Putamen (tissue), 1 donor: ENCODE results near the gene AXL.
"Not testable (repeated sequence)": the region's sequence is repeated elsewhere in the genome, so short reads cannot be mapped to it uniquely, and the experiment has no call there.

Experiments used
- DNase-seq: peaks from one replicate; pipeline ENCODE4 v3.0.0-alpha.2; 2016; ENCODE audit warnings: low spot score

Gene AXL

DNA sequence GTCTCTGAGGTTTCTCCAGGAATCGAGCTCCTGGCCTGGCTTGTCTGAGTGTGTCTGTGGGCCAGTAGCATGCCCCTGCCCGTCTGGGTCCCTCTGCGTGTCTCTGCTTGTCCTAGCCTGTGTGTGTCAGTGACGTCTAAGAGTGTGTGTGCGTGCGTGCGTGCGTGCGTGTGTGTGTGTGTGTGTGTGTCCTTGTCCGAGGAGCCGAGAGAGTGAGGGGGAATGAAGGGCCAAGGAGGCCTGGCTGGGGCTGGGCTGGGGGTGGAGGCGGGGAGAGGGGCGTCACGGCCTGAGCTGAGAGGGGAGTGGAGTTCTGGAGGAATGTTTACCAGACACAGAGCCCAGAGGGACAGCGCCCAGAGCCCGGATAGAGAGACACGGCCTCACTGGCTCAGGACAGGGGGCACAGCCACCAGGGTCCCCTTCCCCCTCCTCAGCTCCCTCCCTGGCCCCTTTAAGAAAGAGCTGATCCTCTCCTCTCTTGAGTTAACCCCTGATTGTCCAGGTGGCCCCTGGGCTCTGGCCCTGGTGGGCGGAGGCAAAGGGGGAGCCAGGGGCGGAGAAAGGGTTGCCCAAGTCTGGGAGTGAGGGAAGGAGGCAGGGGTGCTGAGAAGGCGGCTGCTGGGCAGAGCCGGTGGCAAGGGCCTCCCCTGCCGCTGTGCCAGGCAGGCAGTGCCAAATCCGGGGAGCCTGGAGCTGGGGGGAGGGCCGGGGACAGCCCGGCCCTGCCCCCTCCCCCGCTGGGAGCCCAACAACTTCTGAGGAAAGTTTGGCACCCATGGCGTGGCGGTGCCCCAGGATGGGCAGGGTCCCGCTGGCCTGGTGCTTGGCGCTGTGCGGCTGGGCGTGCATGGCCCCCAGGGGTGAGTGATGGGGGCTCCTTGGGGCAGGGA lies at the start of gene AXL:
Gene AXL, plus strand, starts transcription at position 609 of the 893 bp plus-strand sequence. Its CDS starts 170 bp downstream, at position 779.
- DNase-seq: peak; percentile 67

- DNase-seq: no peak
These were observed 46.5 kb upstream of the AXL start for GRCh38 chr19:41172297-41173164.

DNA sequence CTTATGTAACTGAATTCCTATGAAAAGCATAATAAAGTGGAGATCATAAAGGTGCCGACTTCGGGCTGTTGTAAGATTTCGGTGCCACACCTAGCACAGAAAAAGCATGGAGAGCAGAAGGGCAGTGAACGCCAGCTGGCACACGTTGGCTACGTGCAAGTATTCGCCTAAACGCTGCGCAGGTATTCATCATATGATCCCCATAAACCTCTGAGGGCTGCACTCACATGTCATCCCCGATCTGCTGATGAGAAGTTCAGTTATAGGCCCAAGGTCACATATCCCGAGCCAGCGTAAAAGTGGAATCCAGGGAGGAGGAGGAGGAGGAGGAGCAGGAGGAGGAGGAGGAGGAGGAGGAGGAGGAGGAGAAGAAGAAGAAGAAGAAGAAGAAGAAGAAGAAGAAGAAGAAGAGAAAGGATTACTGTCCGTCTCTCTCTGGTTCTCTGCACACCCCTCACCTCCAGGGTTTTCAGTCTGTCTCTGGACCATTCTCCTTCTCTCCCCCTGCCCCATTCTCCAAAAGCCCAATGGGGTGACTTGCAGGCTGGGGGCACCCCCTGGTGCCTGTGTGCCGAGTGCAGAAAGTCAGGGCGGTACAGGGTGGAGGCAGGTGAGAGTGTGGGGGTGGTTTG lies 44.6 kb upstream of the AXL start:
- no peak for DNase-seq

GRCh38 chr19:41175801-41176777 lies 42.9 kb upstream of the AXL start:
- DNase-seq: peak; percentile 27

GRCh38 chr19:41180173-41180572 lies 38.9 kb upstream of the AXL start:
- DNase-seq: not testable (repeated sequence)

GRCh38 chr19:41186971-41187883 lies 31.8 kb upstream of the AXL start:
- DNase-seq: no peak

DNA sequence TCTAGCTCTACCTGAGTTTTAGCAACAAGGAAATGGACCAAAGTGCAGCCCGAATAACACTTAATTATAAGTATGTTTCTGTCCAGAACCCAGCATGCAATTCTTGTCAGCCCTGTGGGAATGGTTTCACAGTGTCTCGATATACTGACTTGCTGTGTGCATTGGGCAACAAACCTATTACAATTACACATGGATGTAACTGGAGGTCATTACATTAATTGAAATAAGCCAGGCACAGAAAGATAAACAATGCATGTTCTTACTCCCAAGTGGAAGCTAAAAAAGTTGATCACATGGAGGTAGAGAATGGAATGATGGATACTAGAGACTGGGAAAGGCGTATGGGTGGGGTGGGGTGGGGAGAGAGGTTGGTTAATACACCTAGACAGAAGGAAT lies 31.1 kb upstream of the AXL start:
- no peak for DNase-seq

GRCh38 chr19:41189425-41190065 lies 29.5 kb upstream of the AXL start:
- DNase-seq: no peak

DNA sequence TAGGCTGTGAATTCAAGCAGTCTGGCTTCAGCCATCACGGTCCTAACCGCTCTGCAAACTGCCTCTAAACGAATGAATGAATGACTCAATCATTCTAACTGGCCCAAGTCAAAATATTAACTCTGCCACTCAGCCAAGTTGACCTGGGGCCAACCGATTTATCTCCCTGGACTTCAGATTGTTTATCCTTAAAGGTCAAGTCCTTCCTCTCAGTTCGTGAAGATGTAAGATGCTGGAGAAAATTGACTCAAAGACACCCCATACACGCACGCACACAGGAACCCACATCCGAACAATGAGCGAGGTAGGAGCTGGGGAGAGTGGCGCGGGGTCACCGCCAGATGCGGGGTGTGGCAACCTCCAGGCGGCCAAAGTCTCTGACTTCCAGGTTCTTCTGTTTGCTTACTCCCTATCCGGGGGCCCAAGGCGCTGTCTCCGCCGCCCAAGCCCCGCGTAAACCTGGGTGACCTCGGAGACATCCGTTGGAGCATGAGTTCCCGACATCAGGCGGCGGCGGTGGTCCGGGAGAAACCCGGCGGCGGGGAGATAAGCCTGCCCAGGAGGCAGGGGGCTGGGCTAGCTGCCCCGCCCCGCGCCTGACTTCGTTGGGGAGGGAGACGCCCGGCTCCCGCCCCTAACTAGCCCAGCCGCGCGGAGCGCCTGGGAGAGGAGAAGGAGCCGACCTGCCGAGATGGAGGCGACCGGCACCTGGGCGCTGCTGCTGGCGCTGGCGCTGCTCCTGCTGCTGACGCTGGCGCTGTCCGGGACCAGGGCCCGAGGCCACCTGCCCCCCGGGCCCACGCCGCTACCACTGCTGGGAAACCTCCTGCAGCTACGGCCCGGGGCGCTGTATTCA lies 26.2 kb upstream of the AXL start, which contains the start of gene CYP2S1:
Gene CYP2S1, plus strand, starts transcription at position 646 of the 856 bp plus-strand sequence. Its CDS starts 46 bp downstream, at position 692.
- DNase-seq: no peak

DNA sequence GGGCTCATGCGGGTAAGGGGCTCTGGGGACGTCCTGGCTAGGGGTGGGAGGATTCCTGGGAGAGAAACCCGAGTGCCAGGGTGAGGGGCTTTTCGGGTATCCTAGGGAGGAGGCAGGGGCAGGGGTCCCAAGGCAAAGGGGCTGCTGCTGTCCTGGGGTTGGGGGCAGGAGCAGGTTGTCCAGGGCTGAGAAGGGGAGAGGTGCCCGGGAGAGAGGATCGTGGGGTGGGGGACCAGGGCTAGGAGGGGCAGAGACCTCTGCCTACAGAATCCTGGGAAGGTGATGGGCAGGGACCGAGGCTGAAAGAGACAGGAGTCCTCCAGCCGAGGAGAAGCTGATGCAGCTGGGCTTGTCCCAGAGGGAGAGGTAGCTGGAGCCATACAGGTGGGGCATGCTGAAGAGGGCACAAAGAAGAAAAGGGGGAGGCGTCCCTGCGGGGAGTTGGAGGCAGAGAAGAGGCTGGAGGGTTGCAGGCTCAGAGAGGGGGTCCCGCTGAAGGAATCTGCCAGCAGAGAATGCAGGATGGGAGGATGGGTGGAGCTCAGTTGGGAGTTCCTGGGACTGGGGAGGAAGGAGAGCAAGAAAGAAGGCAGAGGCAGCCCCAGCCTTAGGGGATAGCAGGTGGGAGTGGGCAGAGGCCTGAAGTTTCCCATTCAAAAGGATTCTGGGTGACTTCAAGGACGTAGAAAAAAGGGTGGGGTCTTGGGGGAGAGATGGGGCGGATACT lies 25.4 kb upstream of the AXL start:
- DNase-seq: no peak

- no peak for DNase-seq
These were observed 24.9 kb upstream of the AXL start for GRCh38 chr19:41194157-41194552.

DNA sequence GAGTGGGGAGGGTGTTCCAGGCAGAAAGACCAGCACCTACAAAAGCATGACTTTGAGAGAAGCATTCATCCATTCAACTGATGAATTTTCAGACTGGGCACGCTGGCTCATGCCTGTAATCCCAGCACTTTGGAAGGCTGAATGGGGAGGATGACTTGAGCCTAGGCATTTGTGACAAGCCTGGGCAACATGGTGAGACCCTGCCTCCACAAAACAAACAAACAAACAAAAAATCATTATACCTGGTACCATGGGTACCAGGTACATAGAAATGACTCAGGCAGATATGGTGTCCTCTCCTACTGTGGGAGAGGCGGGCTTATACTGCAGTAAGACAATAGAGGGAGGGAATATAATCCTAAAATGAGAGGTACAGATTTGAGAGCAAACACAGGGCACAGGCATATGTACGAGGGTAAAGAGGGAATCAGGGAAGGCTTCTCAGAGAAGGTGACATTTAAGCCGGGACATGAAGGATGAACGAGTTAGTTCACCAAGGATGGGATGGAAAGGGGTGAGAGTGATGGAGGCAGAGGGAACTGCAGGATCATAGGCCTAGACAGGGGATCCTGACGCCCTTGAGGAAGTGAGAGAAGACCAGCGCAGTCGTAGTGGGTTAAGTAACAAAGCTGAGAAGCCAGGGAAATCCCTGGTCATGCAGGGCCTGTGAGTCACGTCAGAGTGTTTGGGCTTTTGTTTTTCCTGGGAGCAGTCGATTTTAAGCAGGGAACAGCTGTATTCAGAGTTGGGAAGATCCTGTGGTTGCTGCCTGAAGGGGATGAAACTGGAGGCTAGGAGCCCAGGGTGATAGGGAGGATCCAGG lies 23.1 kb upstream of the AXL start:
- no peak for DNase-seq

- no peak for DNase-seq
These were observed 20.5 kb upstream of the AXL start for GRCh38 chr19:41198559-41198958.

DNA sequence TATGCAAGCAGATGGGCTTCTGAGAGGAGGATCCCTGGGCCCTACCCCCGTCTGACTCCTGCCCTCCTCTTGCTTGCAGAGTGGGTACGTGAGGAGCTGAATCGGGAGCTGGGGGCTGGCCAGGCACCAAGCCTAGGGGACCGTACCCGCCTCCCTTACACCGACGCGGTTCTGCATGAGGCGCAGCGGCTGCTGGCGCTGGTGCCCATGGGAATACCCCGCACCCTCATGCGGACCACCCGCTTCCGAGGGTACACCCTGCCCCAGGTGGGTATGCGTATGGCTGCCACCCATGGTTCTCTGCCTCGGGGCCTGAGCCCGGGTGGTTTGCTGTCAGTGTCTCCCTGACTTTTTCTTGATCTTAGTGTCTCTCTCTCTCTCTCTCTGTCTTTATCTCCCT lies 15.7 kb upstream of the AXL start:
- no peak for DNase-seq

DNA sequence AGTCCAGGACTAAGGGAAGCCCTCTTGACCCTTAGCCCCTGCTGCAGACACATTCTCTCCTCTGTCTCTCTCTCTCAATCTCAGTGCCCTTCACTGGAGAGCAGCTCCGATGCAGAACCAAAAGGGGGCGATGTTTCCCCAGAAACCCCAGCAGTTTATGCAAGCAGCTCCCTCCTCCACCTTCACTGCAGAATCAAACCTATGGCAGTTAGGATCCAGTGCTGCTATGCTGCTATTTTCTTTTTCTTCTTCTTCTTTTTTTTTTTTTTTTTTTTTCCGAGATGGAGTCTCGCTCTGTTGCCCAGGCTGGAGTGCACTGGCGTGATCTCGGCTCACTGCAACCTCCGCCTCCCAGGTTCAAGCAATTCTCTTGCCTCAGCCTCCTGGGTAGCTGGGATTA lies 14.7 kb upstream of the AXL start:
- peak; percentile 74 for DNase-seq

DNA sequence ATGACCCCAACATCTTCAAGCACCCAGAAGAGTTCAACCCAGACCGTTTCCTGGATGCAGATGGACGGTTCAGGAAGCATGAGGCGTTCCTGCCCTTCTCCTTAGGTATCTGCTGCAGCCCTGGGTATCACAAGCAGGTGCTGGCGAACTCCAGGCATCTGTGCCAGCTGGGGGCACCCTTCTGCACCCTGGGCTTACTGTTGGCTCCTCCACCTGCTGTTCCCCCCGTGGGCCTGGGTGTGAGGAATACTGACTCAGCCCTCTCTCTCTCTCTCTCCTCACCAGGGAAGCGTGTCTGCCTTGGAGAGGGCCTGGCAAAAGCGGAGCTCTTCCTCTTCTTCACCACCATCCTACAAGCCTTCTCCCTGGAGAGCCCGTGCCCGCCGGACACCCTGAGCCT lies 13.0 kb upstream of the AXL start:
- no peak for DNase-seq

GRCh38 chr19:41206456-41206855 lies 12.6 kb upstream of the AXL start:
- no peak for DNase-seq
